Stimulated activated CD4-positive, alpha-beta T cell treated with anti-CD3 and anti-CD28 coated beads, Interleukin-15, amount 100 ng/mL, for 48 hours (primary cell): ENCODE results near the gene DNMT3L.

Experiments
- DNase-seq, 2 donors: peaks; one replicate each; pipeline ENCODE4 v3.0.0-alpha.2; 2020; ENCODE audit warnings: low read depth in 2 of 2

DNMT3L gene

GRCh38 chr21:44279354-44280260, 17.9 kb upstream of the DNMT3L start:
- no peak for DNase-seq

GRCh38 chr21:44275041-44275440, 13.3 kb upstream of the DNMT3L start:
- DNase-seq: no peak

GRCh38 chr21:44273046-44273445, 11.3 kb upstream of the DNMT3L start:
- DNase-seq: no peak

- DNase-seq: no peak
These were observed 10.7 kb upstream of the DNMT3L start for GRCh38 chr21:44272284-44272858.

GRCh38 chr21:44271558-44272283, 10.0 kb upstream of the DNMT3L start:
- DNase-seq: no peak

- DNase-seq: no peak
These were observed 7.4 kb upstream of the DNMT3L start for GRCh38 chr21:44269090-44269489.

- no peak for DNase-seq
These were observed 6.0 kb upstream of the DNMT3L start for GRCh38 chr21:44267655-44268142.

- DNase-seq: no peak
These were observed 4.1 kb upstream of the DNMT3L start for GRCh38 chr21:44265734-44266270.

GRCh38 chr21:44263768-44264167, 2.1 kb upstream of the DNMT3L start:
- no peak for DNase-seq

- DNase-seq: no peak
These were observed 1.6 kb upstream of the DNMT3L start for GRCh38 chr21:44263221-44263760.

GRCh38 chr21:44262338-44263056, 800 bp upstream of the DNMT3L start:
- DNase-seq: no peak

GRCh38 chr21:44260791-44261631, 686 bp downstream of the DNMT3L start:
- DNase-seq: no peak

- no peak for DNase-seq
These were observed 1.6 kb downstream of the DNMT3L start for GRCh38 chr21:44260066-44260465.

- no peak for DNase-seq
These were observed 2.5 kb downstream of the DNMT3L start for GRCh38 chr21:44259082-44259705.

GRCh38 chr21:44258056-44258725, 3.5 kb downstream of the DNMT3L start:
- no peak for DNase-seq

GRCh38 chr21:44255511-44255981, 6.2 kb downstream of the DNMT3L start:
- DNase-seq: no peak

- no peak for DNase-seq
These were observed 7.6 kb downstream of the DNMT3L start for GRCh38 chr21:44253832-44254710.
